SJCRH30 (cell line): ENCODE results near the gene ZNF423. TPM values are rescaled to one million over a fixed set of nuclear protein-coding genes. Genes with fewer than 3 reads are reported as not detected.

Experiments
- DNase-seq, 2 experiments: peaks; one replicate each; pipeline ENCODE4 v3.0.0-alpha.2; 2015 to 2020
- H3K27ac ChIP-seq: fragments of 250-450 bp; sonication (Bioruptor Pico); 2 replicates; pipeline ENCODE4 v1.5.1; 2020; ENCODE audit warnings: mild to moderate bottlenecking, moderate library complexity
- H3K27me3 ChIP-seq: fragments of 250-450 bp; sonication (Bioruptor Pico); 2 replicates; pipeline ENCODE4 v1.5.1; 2020; ENCODE audit warnings: mild to moderate bottlenecking, moderate library complexity
- H3K36me3 ChIP-seq: fragments of 250-450 bp; sonication (Bioruptor Pico); 2 replicates; pipeline ENCODE4 v1.5.1; 2020; ENCODE audit warnings: mild to moderate bottlenecking, moderate library complexity
- H3K4me1 ChIP-seq: fragments of 250-450 bp; sonication (Bioruptor Pico); 2 replicates; pipeline ENCODE4 v1.5.1; 2020; ENCODE audit warnings: mild to moderate bottlenecking, moderate library complexity
- H3K4me3 ChIP-seq: fragments of 250-450 bp; sonication (Bioruptor Pico); 2 replicates; pipeline ENCODE4 v1.5.1; 2020; ENCODE audit warnings: mild to moderate bottlenecking, moderate library complexity
- H3K9me3 ChIP-seq: fragments of 250-450 bp; sonication (Bioruptor Pico); replicated peaks from 2 replicates; pipeline ENCODE4 v1.5.1; 2020; ENCODE audit warnings: mild to moderate bottlenecking, moderate library complexity
- total RNA-seq: library from RNA; depleted of rRNA; stranded (reverse); fragments of >200 nt; shearing (Covaris generic); gene quantifications from 2 replicates; pipeline ENCODE4 v1.2.3, GENCODE V29; 2014

The ZNF423 gene
- total RNA-seq, 1 experiment from 2014 or later = 7.9 TPM

GRCh38 chr16:49809062-49809461, 46.9 kb downstream of the ZNF423 start:
- peaks cover 18% of the 10 kb centered on the region for H3K4me1 ChIP-seq
- H3K9me3 ChIP-seq = no peaks in the 10 kb centered on the region
- no peak overlapping the region for H3K27ac ChIP-seq
- no peaks in the 10 kb centered on the region for H3K27me3 ChIP-seq
- DNase-seq = no peak
- no peak overlapping the region for H3K4me3 ChIP-seq
- H3K36me3 ChIP-seq = no peaks in the 10 kb centered on the region

GRCh38 chr16:49806446-49806845, 49.5 kb downstream of the ZNF423 start:
- H3K27me3 ChIP-seq = no peaks in the 10 kb centered on the region
- H3K27ac ChIP-seq = no peak overlapping the region
- no peaks in the 10 kb centered on the region for H3K36me3 ChIP-seq
- peaks cover 12% of the 10 kb centered on the region for H3K4me1 ChIP-seq
- DNase-seq = no peak
- no peaks in the 10 kb centered on the region for H3K9me3 ChIP-seq
- H3K4me3 ChIP-seq = no peak overlapping the region

DNA sequence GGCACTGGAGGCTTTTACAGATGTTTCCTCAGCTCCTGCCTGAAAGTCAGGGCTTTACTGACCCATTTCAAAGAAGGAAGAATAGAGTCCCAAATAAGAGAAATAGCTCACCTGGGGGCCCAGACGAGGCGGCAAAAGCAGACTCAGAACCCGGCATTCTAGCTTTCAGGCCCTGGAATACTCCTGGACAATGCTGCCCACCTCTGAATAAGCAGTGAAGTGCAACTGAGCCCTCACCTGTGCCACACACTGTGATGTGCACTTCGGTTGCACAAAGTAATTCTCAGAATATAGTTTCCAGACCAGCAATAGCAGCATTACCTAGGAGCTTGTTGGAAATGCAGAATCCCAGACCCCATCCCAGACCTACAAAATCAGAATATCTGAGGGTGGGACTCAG, 54.6 kb downstream of the ZNF423 start:
- H3K27me3 ChIP-seq = no peaks in the 10 kb centered on the region
- H3K4me3 ChIP-seq = no peak overlapping the region
- no peak overlapping the region for H3K27ac ChIP-seq
- DNase-seq = no peak
- H3K4me1 ChIP-seq = peaks cover 9% of the 10 kb centered on the region
- no peaks in the 10 kb centered on the region for H3K36me3 ChIP-seq
- no peaks in the 10 kb centered on the region for H3K9me3 ChIP-seq

- no peaks in the 10 kb centered on the region for H3K27me3 ChIP-seq
- no peak for DNase-seq
- no peak overlapping the region for H3K4me3 ChIP-seq
- no peaks in the 10 kb centered on the region for H3K9me3 ChIP-seq
- H3K27ac ChIP-seq = no peak overlapping the region
- H3K36me3 ChIP-seq = no peaks in the 10 kb centered on the region
- H3K4me1 ChIP-seq = peaks cover 9% of the 10 kb centered on the region
Observed at GRCh38 chr16:49800876-49801275, 55.0 kb downstream of the ZNF423 start.

DNA sequence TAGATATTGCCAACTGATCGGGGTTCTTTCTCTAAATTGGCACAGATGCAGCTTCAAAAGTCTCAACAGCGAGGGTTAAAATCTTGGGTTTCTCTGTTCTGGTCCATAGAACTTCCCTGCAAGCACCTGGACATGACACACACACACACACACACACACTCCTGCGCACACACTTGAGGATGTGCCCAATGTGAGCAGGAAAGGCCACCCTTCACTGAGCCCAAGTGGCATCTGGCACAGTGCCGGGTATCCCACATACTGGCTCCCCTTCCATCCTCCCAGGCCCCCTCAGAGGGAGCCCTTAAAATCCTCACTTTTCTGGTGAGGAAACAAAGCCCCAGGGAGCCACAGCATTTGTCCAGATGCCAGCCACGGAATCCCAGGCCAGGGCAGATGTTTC, 55.5 kb downstream of the ZNF423 start:
- Histone ChIP-seq H3K27me3 (no peaks in the 10 kb centered on the region), H3K4me3 (no peak overlapping the region), H3K4me1 (peaks cover 13% of the 10 kb centered on the region), H3K36me3 (no peaks in the 10 kb centered on the region), H3K27ac (no peak overlapping the region), H3K9me3 (no peaks in the 10 kb centered on the region)
- DNase-seq = no peak

GRCh38 chr16:49799172-49799571, 56.7 kb downstream of the ZNF423 start:
- Histone ChIP-seq H3K27me3 (no peaks in the 10 kb centered on the region), H3K36me3 (no peaks in the 10 kb centered on the region), H3K4me3 (no peak overlapping the region), H3K27ac (no peak overlapping the region), H3K4me1 (peaks cover 22% of the 10 kb centered on the region), H3K9me3 (no peaks in the 10 kb centered on the region)
- peak; percentile 55 to 76 for DNase-seq

DNA sequence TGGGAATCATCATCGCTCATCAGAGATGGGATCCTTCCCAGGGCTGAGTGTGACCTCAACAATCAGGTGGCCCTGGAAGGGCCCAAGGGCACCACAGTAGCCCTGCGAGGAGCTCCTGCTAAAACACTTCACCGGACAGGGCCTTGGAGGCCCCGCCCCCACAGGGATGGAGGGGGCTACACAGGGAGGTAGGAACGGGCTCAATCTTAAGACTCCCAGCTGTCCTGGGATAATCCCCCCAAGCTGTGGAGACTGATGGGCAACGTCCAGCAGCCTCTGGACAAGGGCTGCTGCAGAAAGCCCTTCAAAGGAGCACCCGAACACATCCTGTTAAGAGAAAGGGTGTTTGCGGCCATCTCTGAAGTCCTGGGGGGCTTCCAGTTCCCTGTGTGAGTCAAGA, 60.4 kb downstream of the ZNF423 start:
- Histone ChIP-seq H3K27me3 (no peaks in the 10 kb centered on the region), H3K27ac (no peak overlapping the region), H3K9me3 (no peaks in the 10 kb centered on the region), H3K4me1 (peaks cover 22% of the 10 kb centered on the region), H3K4me3 (no peak overlapping the region), H3K36me3 (no peaks in the 10 kb centered on the region)
- DNase-seq = peak; percentile 20 to 55

DNA sequence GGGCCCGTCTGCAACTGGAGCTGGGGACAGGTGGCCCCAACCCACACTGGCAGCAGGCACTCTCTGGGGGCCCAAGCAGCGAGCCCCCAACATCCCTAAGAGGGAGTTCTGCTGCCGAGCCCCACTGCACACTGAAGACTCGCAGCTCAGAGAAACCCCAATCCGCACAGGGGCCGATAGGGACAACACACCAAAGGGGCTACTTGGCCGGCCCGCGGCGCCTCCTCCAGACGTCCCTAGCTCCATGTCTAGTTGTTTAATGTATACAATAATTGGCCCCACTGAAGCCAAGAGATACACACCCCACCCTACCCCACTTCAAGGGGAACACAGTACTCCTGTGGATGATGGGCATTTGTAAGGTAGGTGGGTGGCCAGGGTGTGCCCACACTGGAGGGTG, 62.7 kb downstream of the ZNF423 start:
- no peak overlapping the region for H3K27ac ChIP-seq
- H3K4me3 ChIP-seq = no peak overlapping the region
- H3K4me1 ChIP-seq = peaks cover 13% of the 10 kb centered on the region; the same call in 1 of the 2 replicates
- no peaks in the 10 kb centered on the region for H3K9me3 ChIP-seq
- no peaks in the 10 kb centered on the region for H3K36me3 ChIP-seq
- H3K27me3 ChIP-seq = no peaks in the 10 kb centered on the region
- no peak for DNase-seq

- no peaks in the 10 kb centered on the region for H3K9me3 ChIP-seq
- peaks cover 1% of the 10 kb centered on the region; the same call in 1 of the 2 replicates for H3K4me1 ChIP-seq
- no peak overlapping the region for H3K27ac ChIP-seq
- no peaks in the 10 kb centered on the region for H3K27me3 ChIP-seq
- H3K4me3 ChIP-seq = no peak overlapping the region
- DNase-seq = no peak
- no peaks in the 10 kb centered on the region for H3K36me3 ChIP-seq
Observed at GRCh38 chr16:49789616-49790015, 66.3 kb downstream of the ZNF423 start.

GRCh38 chr16:49788986-49789385, 66.9 kb downstream of the ZNF423 start:
- Histone ChIP-seq H3K27ac (no peak overlapping the region), H3K4me1 (no peaks in the 10 kb centered on the region), H3K4me3 (no peak overlapping the region), H3K36me3 (no peaks in the 10 kb centered on the region), H3K9me3 (no peaks in the 10 kb centered on the region), H3K27me3 (no peaks in the 10 kb centered on the region)
- DNase-seq = no peak

GRCh38 chr16:49788572-49788971, 67.3 kb downstream of the ZNF423 start:
- Histone ChIP-seq H3K27ac (no peak overlapping the region), H3K9me3 (no peaks in the 10 kb centered on the region), H3K27me3 (no peaks in the 10 kb centered on the region), H3K36me3 (no peaks in the 10 kb centered on the region), H3K4me3 (no peak overlapping the region), H3K4me1 (no peaks in the 10 kb centered on the region)
- no peak for DNase-seq

- Histone ChIP-seq H3K36me3 (no peaks in the 10 kb centered on the region), H3K4me1 (no peaks in the 10 kb centered on the region), H3K4me3 (no peak overlapping the region), H3K27me3 (no peaks in the 10 kb centered on the region), H3K27ac (no peak overlapping the region), H3K9me3 (no peaks in the 10 kb centered on the region)
- DNase-seq = no peak
Observed at GRCh38 chr16:49786926-49787557, 68.9 kb downstream of the ZNF423 start.

DNA sequence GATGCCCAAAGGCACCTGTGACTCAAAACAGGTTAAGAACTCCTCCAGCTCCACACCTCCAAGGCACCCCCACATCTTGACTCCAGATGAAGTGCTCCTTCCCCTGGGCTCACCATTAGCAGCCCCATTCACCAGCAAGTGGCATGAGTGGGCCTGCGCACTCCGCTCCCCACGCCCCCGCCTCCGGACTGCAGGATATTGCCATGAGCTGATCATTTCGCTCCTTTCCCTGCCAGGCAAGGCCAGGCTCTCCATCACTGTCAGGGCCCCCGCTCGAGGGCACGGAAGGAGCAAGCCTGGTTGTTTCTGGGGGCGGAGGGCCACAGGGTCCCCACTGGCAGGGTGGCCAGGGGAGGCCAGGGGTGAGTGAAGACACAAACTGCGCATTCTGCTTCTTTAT, 69.9 kb downstream of the ZNF423 start:
- no peak overlapping the region for H3K27ac ChIP-seq
- no peak for DNase-seq
- no peak overlapping the region for H3K4me3 ChIP-seq
- H3K9me3 ChIP-seq = no peaks in the 10 kb centered on the region
- H3K27me3 ChIP-seq = no peaks in the 10 kb centered on the region
- H3K36me3 ChIP-seq = no peaks in the 10 kb centered on the region
- H3K4me1 ChIP-seq = no peaks in the 10 kb centered on the region

DNA sequence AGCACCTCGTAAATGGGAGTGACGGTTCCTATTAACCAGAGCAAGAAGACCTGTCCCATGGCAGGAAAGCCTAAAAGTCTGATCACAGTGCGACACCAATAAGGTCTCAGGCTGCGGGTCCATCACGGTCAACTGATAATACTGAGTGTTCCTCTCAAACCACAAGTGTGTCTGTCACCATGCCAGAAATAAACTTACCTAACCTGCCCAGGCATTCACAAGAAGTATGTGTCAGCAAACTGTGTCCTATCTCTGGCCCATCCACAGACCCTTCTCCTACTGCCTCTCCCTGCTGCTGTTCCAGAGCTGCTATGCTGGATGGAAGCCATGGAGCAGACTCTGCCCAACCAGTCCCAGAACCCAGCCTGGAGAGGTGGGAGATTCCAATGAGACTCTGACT, 73.5 kb downstream of the ZNF423 start:
- Histone ChIP-seq H3K36me3 (no peaks in the 10 kb centered on the region), H3K27ac (no peak overlapping the region), H3K27me3 (no peaks in the 10 kb centered on the region), H3K4me3 (no peak overlapping the region), H3K9me3 (no peaks in the 10 kb centered on the region), H3K4me1 (no peaks in the 10 kb centered on the region)
- DNase-seq = no peak

GRCh38 chr16:49781401-49781800, 74.5 kb downstream of the ZNF423 start:
- Histone ChIP-seq H3K9me3 (no peaks in the 10 kb centered on the region), H3K4me3 (no peak overlapping the region), H3K36me3 (no peaks in the 10 kb centered on the region), H3K27ac (no peak overlapping the region), H3K4me1 (peaks cover 6% of the 10 kb centered on the region; the same call in 1 of the 2 replicates), H3K27me3 (no peaks in the 10 kb centered on the region)
- DNase-seq = no peak

DNA sequence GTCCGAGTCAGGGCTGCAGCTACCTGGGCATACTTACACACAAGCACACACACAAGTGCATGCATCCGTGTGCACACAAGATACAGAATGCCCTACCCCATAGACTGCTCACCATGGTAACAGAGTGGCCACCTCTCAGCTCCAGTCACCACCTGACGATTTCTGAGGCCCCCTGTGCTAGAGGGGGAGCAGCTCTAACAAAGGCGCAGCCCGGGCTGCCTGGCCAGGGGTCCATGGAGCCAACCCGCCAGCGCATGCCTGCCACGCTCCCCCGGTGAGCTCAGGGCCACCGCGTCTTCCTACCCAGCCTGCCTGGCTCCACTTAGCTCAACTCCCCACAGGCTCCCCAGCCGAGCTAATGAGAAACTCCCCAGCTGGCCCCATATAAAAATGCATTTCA, 75.5 kb downstream of the ZNF423 start:
- H3K4me1 ChIP-seq = peaks cover 11% of the 10 kb centered on the region
- H3K4me3 ChIP-seq = no peak overlapping the region

More for the DNA sequence above, 75.5 kb downstream of the ZNF423 start:
- no peaks in the 10 kb centered on the region for H3K27me3 ChIP-seq
- no peak overlapping the region for H3K27ac ChIP-seq
- no peak for DNase-seq
- H3K36me3 ChIP-seq = no peaks in the 10 kb centered on the region
- H3K9me3 ChIP-seq = no peaks in the 10 kb centered on the region
